HCT116 (cell line): ENCODE results near the gene PLPP7. TPM values are rescaled to one million over a fixed set of nuclear protein-coding genes. Genes with fewer than 3 reads are reported as not detected.

Source experiments
- ATAC-seq: fragments of 200-7000 bp; cut with Tn5 transposase; 2 replicates; pipeline ENCODE4 v1.9.1; 2020; ENCODE audit warnings: mild to moderate bottlenecking, moderate library complexity
- BruUV-seq: library from RNA; stranded (reverse); fragments of 400-500 nt; replicated peaks from 2 replicates; lab custom pipeline; 2021; lab: Mats Ljungman, UMichigan
- CTCF ChIA-PET: fragments of 300-600 bp; sonication (Branson Sonifier 250); formaldehyde crosslinking; loops from one replicate; lab custom pipeline; 2021; ENCODE audit warnings: antibody characterized with exemption; lab: Charles Lee
- POLR2A ChIA-PET: fragments of 300-600, 350-600 bp; sonication (Branson Sonifier 250); formaldehyde crosslinking; loops from one replicate; lab custom pipeline; 2021; ENCODE audit warnings: antibody characterized with exemption; lab: Charles Lee
- RAD21 ChIA-PET, 2 experiments: fragments of 300-600 bp; sonication (Branson Sonifier 250); formaldehyde crosslinking; loops; one replicate each; lab custom pipeline; 2023; ENCODE audit warnings: low total read pairs in 2 of 2; ENCODE audit not compliant: uncharacterized antibody in 2 of 2, unreplicated experiment in 2 of 2, low non-redundant PET in 1 of 2; lab: Charles Lee
- DNase-seq: peaks from one replicate; pipeline ENCODE4 v3.0.0-alpha.2; 2010; ENCODE audit warnings: low read depth, low spot score
- H2AFZ ChIP-seq: fragments of 200-600 bp; shearing (Covaris generic), sonication (generic); 2 replicates; pipeline ENCODE4 v1.6.1; 2017; ENCODE audit warnings: low read depth, mixed run types, mixed read lengths, antibody characterized with exemption, low read length; ENCODE audit not compliant: poor library complexity, severe bottlenecking
- H3K27ac ChIP-seq: 2 replicates; pipeline ENCODE4 v1.5.1; 2012; ENCODE audit warnings: low read depth, low read length
- H3K27me3 ChIP-seq: fragments of 200-600 bp; sonication (generic); 2 replicates; pipeline ENCODE4 v1.6.1; 2016; ENCODE audit warnings: mixed run types, low read length, mixed read lengths; ENCODE audit not compliant: insufficient read depth
- H3K36me3 ChIP-seq, 2 experiments: fragments of 200-500 bp in 1 of 2; fragments of 200-600 bp in 1 of 2; sonication (Bioruptor generic) in 1 of 2; sonication (generic) in 1 of 2; 2 replicates each; pipeline versions ENCODE4 v1.5.1 to v1.6.1; 2014 to 2016; ENCODE audit warnings: low read length in 2 of 2, inconsistent platforms in 1 of 2, mixed read lengths in 1 of 2, mixed run types in 1 of 2; ENCODE audit not compliant: insufficient read depth in 2 of 2, control insufficient read depth in 1 of 2
- H3K4me1 ChIP-seq, 2 experiments: fragments of 200-600 bp in 1 of 2; sonication (generic) in 1 of 2; 2 replicates each; pipeline versions ENCODE4 v1.5.1 to v1.6.1; 2012 to 2017; ENCODE audit warnings: low read length in 2 of 2, inconsistent platforms in 1 of 2, mild to moderate bottlenecking in 1 of 2, mixed read lengths in 1 of 2, mixed run types in 1 of 2, moderate library complexity in 1 of 2; ENCODE audit not compliant: insufficient read depth in 2 of 2, control insufficient read depth in 1 of 2
- H3K4me2 ChIP-seq: fragments of 200-600 bp; sonication (generic); 2 replicates; pipeline ENCODE4 v1.6.1; 2017; ENCODE audit warnings: mixed run types, low read length, mixed read lengths
- H3K4me3 ChIP-seq, 2 experiments: fragments of 200-600 bp in 1 of 2; sonication (generic) in 1 of 2; replicated peaks in 1 of 2; 2 replicates each; pipeline ENCODE4 v1.5.1; 2011 to 2016; ENCODE audit warnings: low read length in 2 of 2, control low read depth in 1 of 2, low read depth in 1 of 2, mild to moderate bottlenecking in 1 of 2, mixed read lengths in 1 of 2, mixed run types in 1 of 2
- H3K79me2 ChIP-seq: fragments of 200-600 bp; sonication (generic); 2 replicates; pipeline ENCODE4 v1.6.1; 2017; ENCODE audit warnings: mild to moderate bottlenecking, mixed run types, low read length, moderate library complexity, mixed read lengths; ENCODE audit not compliant: insufficient read depth
- H3K9ac ChIP-seq: fragments of 200-600 bp; sonication (generic); 2 replicates; pipeline ENCODE4 v1.6.1; 2016; ENCODE audit warnings: low read length, mixed read lengths
- H3K9me2 ChIP-seq: fragments of 200-600 bp; sonication (generic), shearing (Covaris generic); 2 replicates; pipeline ENCODE4 v1.6.1; 2017; ENCODE audit warnings: mixed run types, mild to moderate bottlenecking, moderate library complexity; ENCODE audit not compliant: insufficient read depth
- H3K9me3 ChIP-seq, 2 experiments: fragments of 200-500 bp in 1 of 2; fragments of 200-600 bp in 1 of 2; sonication (Bioruptor generic) in 1 of 2; sonication (generic) in 1 of 2; 2 replicates each; pipeline ENCODE4 v1.6.1; 2014 to 2017; ENCODE audit warnings: low read length in 2 of 2, mixed read lengths in 2 of 2, inconsistent platforms in 1 of 2, low read depth in 1 of 2, mild to moderate bottlenecking in 1 of 2, mixed run types in 1 of 2, moderate library complexity in 1 of 2; ENCODE audit not compliant: control insufficient read depth in 1 of 2, insufficient read depth in 1 of 2
- H4K20me1 ChIP-seq: fragments of 200-600 bp; sonication (generic), shearing (Covaris generic); 2 replicates; pipeline ENCODE4 v1.6.1; 2017; ENCODE audit warnings: mixed run types, mild to moderate bottlenecking, moderate library complexity; ENCODE audit not compliant: insufficient read depth
- CEBPB ChIP-seq: IDR thresholded peaks from 2 replicates; pipeline ENCODE4 v1.6.1; 2012; ENCODE audit warnings: low read depth
- EGR1 ChIP-seq: IDR thresholded peaks from 2 replicates; pipeline ENCODE4 v1.6.1; 2012; ENCODE audit warnings: low read depth
- EZH2 ChIP-seq: fragments of 200-600 bp; sonication (generic); IDR thresholded peaks from 2 replicates; pipeline ENCODE4 v1.6.1; 2017; ENCODE audit warnings: antibody characterized with exemption, mixed run types
- EZH2phosphoT487 ChIP-seq: fragments of 200-600 bp; IDR thresholded peaks from 2 replicates; pipeline ENCODE4 v1.6.1; 2018; ENCODE audit warnings: antibody characterized with exemption, borderline replicate concordance
- JUND ChIP-seq: IDR thresholded peaks from 2 replicates; pipeline ENCODE4 v1.6.1; 2012
- POLR2A ChIP-seq: IDR thresholded peaks from 2 replicates; pipeline ENCODE4 v1.7.0; 2011; ENCODE audit warnings: borderline replicate concordance; ENCODE audit not compliant: insufficient read depth, insufficient read length; ENCODE audit errors: extremely low read depth
- RAD21 ChIP-seq: IDR thresholded peaks from 2 replicates; pipeline ENCODE4 v1.6.1; 2012; ENCODE audit warnings: low read depth, mild to moderate bottlenecking
- REST ChIP-seq: IDR thresholded peaks from 2 replicates; pipeline ENCODE4 v1.6.1; 2012; ENCODE audit warnings: low read depth
- SIN3A ChIP-seq: IDR thresholded peaks from 2 replicates; pipeline ENCODE4 v1.6.1; 2012; ENCODE audit warnings: low read depth
- SP1 ChIP-seq: IDR thresholded peaks from 2 replicates; pipeline ENCODE4 v1.6.1; 2012; ENCODE audit warnings: low read depth
- SRF ChIP-seq: IDR thresholded peaks from 2 replicates; pipeline ENCODE4 v1.6.1; 2012; ENCODE audit warnings: low read depth
- TCF7L2 ChIP-seq: IDR thresholded peaks from 2 replicates; pipeline ENCODE4 v1.7.0; 2011; ENCODE audit warnings: borderline replicate concordance, inconsistent platforms; ENCODE audit not compliant: insufficient read depth, insufficient read length; ENCODE audit errors: extremely low read depth
- YY1 ChIP-seq: IDR thresholded peaks from 2 replicates; pipeline ENCODE4 v1.6.1; 2011; ENCODE audit warnings: low read length, low read depth, moderate library complexity, mild to moderate bottlenecking; ENCODE audit not compliant: insufficient replicate concordance; ENCODE audit errors: extremely low read depth
- ZFX ChIP-seq: fragments of 450-650 bp; IDR thresholded peaks from 2 replicates; pipeline ENCODE4 v1.6.1; 2017
- intact Hi-C: fragments of 100-400 bp; cut with micrococcal nuclease; formaldehyde crosslinking; loops from 2 replicates; pipeline ENCODE4 v1.10.0; 2022
- total RNA-seq: library from RNA; stranded (reverse); gene quantifications from one replicate; pipeline ENCODE4 v1.2.1, GENCODE V29; 2021; ENCODE audit not compliant: unreplicated experiment

Gene PLPP7
- total RNA-seq, 1 experiment from 2014 or later: 0.37 TPM

- POLR2A ChIA-PET: no interaction called here
- H3K27me3 ChIP-seq: no peaks in the 10 kb centered on the region
Observed at GRCh38 chr9:131282175-131282574, 7.3 kb upstream of the PLPP7 start.

GRCh38 chr9:131282688-131283422, 6.7 kb upstream of the PLPP7 start:
- H3K36me3 ChIP-seq: no peaks in the 10 kb centered on the region
- no peaks in the 10 kb centered on the region for H4K20me1 ChIP-seq
- H3K4me3 ChIP-seq: no peak overlapping the region
- H3K9me2 ChIP-seq: no peaks in the 10 kb centered on the region
- DNase-seq (no peak), ATAC-seq (no peak)
- no peaks in the 10 kb centered on the region for H3K27me3 ChIP-seq
- no TSS peak for BruUV-seq
- H3K4me1 ChIP-seq: peaks cover 0 to 8% of the 10 kb centered on the region in 2 experiments; a peak in 1 of 4 replicates
- ChIA-PET CTCF (no interaction called here), POLR2A (no interaction called here), RAD21 (no interaction called here)
- intact Hi-C loops: no loop called here
- H3K4me2 ChIP-seq: no peak overlapping the region
- H3K79me2 ChIP-seq: no peaks in the 10 kb centered on the region
- H2AFZ ChIP-seq: no peak overlapping the region
- no peak overlapping the region for H3K27ac ChIP-seq
- no peak overlapping the region for H3K9ac ChIP-seq
- no peaks in the 10 kb centered on the region for H3K9me3 ChIP-seq
- TF ChIP-seq POLR2A (no peak), REST (no peak), CEBPB (no peak), JUND (no peak), ZFX (no peak), SP1 (no peak), SIN3A (no peak), SRF (no peak), EZH2phosphoT487 (no peak), YY1 (no peak), EZH2 (no peak), EGR1 (no peak)

More at GRCh38 chr9:131282175-131282574, 7.3 kb upstream of the PLPP7 start:
- no peaks in the 10 kb centered on the region for H3K79me2 ChIP-seq
- H4K20me1 ChIP-seq: no peaks in the 10 kb centered on the region
- H3K36me3 ChIP-seq: no peaks in the 10 kb centered on the region
- no peaks in the 10 kb centered on the region for H3K9me2 ChIP-seq
- H2AFZ ChIP-seq: no peak overlapping the region
- H3K9me3 ChIP-seq: no peaks in the 10 kb centered on the region
- H3K4me3 ChIP-seq: no peak overlapping the region
- ChIA-PET CTCF (no interaction called here), RAD21 (no interaction called here)
- intact Hi-C loops: no loop called here
- TF ChIP-seq POLR2A: no peak
- TF ChIP-seq EZH2phosphoT487: no peak
- TF ChIP-seq RAD21: no peak
- no peak for TF ChIP-seq TCF7L2
- no peak for TF ChIP-seq SIN3A
- no TSS peak for BruUV-seq
- no peak overlapping the region for H3K4me2 ChIP-seq
- no peak for ATAC-seq
- no peak overlapping the region for H3K27ac ChIP-seq
- H3K4me1 ChIP-seq: peaks cover 0 to 8% of the 10 kb centered on the region in 2 experiments; a peak in 1 of 4 replicates
- no peak for DNase-seq
- no peak overlapping the region for H3K9ac ChIP-seq
